Measurements from ENCODE around the gene PNRC2. TPM values are rescaled to one million over a fixed set of nuclear protein-coding genes. Genes with fewer than 3 reads are reported as not detected.
A peak's percentile ranks its signal among the peaks of the same experiment; 100 is the strongest.

PNRC2 gene
- total and polyA plus RNA-seq, 10 of the 15 experiments (the other 5 are each of a cell fraction or from before 2014, with no cell fraction given) = 106 to 205 (median 163) TPM

- peak; percentile 68; the same call in 1 of the 2 replicates for TF ChIP-seq TARDBP (IDR thresholded peaks at IDR 0.05; ENCODE audit: borderline replicate concordance)
- peak; percentile 72 for TF ChIP-seq PAX5 (IDR thresholded peaks at IDR 0.05; ENCODE audit: borderline replicate concordance, low read depth, low read length)
- TF ChIP-seq ZNF24 (IDR thresholded peaks at IDR 0.05) = no peak
- TF ChIP-seq YBX1 (IDR thresholded peaks at IDR 0.05) = no peak
- TF ChIP-seq SMC3 (IDR thresholded peaks at IDR 0.05; ENCODE audit: borderline replicate concordance, low read length) = peak; percentile 34; the same call in 1 of the 2 replicates
- peak; percentile 74 for TF ChIP-seq RELB (IDR thresholded peaks at IDR 0.05; ENCODE audit: low read depth)
- no peak for TF ChIP-seq CBX5 (IDR thresholded peaks at IDR 0.05; ENCODE audit: low read depth)
- TF ChIP-seq TCF3 (IDR thresholded peaks at IDR 0.05; ENCODE audit: borderline replicate concordance, insufficient read depth, low read depth, low read length) = no peak
- no peak for TF ChIP-seq NRF1 (conservative IDR thresholded peaks at IDR 0.05; ENCODE audit: low read depth, low read length)
- peak; percentile 95 for TF ChIP-seq SMAD5 (IDR thresholded peaks at IDR 0.05; ENCODE audit: low read depth)
- TF ChIP-seq HSF1 (IDR thresholded peaks at IDR 0.05; ENCODE audit: low read depth, low read length) = no peak
- no peak for TF ChIP-seq SRF (IDR thresholded peaks at IDR 0.05; ENCODE audit: low read depth in 2 of 2, low read length in 2 of 2)
- no peak for TF ChIP-seq STAT3 (IDR thresholded peaks at IDR 0.05; ENCODE audit: low read depth, low read length)
- TF ChIP-seq NR2F1 (conservative IDR thresholded peaks at IDR 0.05) = peak; percentile 20; the same call in 1 of the 2 replicates
- peak; percentile 19 to 67 (median 40); a peak in 4 of 6 replicates for TF ChIP-seq CTCF (IDR thresholded peaks at IDR 0.05 in 2 of 3, conservative IDR thresholded peaks at IDR 0.05 in 1 of 3; ENCODE audit: control insufficient read depth in 2 of 3, extremely low read depth in 1 of 3, insufficient read depth in 1 of 3, low read depth in 3 of 3, low read length in 3 of 3)
- TF ChIP-seq BHLHE40 (IDR thresholded peaks at IDR 0.05; ENCODE audit: borderline replicate concordance in 1 of 2, low read depth in 2 of 2, low read length in 1 of 2) = peak; percentile 41 to 56; a peak in 3 of 4 replicates
- no peak for TF ChIP-seq CHD4 (IDR thresholded peaks at IDR 0.05)
- no peak for TF ChIP-seq EED (IDR thresholded peaks at IDR 0.05; ENCODE audit: low read depth)
- TF ChIP-seq BCLAF1 (IDR thresholded peaks at IDR 0.05) = no peak
These were observed 693 bp upstream of the PNRC2 start (continued) for GRCh38 chr1:23958810-23959460.
